Measurements from ENCODE around the gene BRIP1. TPM values are rescaled to one million over a fixed set of nuclear protein-coding genes. Genes with fewer than 3 reads are reported as not detected.
"Not testable (repeated sequence)": the region's sequence is repeated elsewhere in the genome, so short reads cannot be mapped to it uniquely, and the experiment has no call there.

Gene BRIP1
- total RNA-seq, 1 experiment from 2014 or later = 20.2 TPM

DNA sequence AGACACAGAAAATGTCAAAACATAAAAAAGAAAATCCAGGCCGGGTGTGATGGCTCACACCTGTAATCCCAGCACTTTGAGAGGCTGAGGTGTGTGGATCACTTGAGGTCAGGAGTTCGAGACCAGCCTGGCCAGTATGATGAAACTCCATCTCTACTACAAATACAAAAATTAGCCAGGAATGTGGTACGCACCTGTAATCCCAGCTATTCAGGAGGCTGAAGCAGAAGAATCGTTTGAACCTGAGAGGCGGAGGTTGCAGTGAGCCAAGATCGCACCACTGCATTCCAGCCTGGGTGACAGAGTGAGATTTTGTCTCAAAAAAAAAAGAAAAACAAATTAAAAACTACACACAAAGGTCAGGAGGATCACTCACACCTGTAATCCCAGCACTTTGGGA, 24.4 kb upstream of the BRIP1 start:
- not testable (repeated sequence) for H3K4ac ChIP-seq (ENCODE audit: low read depth, low read length); H3K79me1 ChIP-seq (ENCODE audit: insufficient read depth, low read depth, low read length, poor library complexity, severe bottlenecking); H3K27ac ChIP-seq (ENCODE audit: insufficient read length, low read depth, low read length); H3K27me3 ChIP-seq (ENCODE audit: insufficient read depth, low read length); H3K79me2 ChIP-seq (ENCODE audit: insufficient read depth, low read length); H2BK5ac ChIP-seq (ENCODE audit: insufficient read length, low read length); H4K8ac ChIP-seq (replicated peaks; ENCODE audit: insufficient read length, low read depth, low read length); H3K9me3 ChIP-seq (ENCODE audit: control insufficient read depth, low read depth, low read length); H3K14ac ChIP-seq (ENCODE audit: insufficient read depth, low read length); H3K4me2 ChIP-seq (ENCODE audit: insufficient read depth, insufficient read length, low read length); H3K18ac ChIP-seq (ENCODE audit: insufficient read length, low read depth, low read length); H4K91ac ChIP-seq (ENCODE audit: insufficient read length, low read depth, low read length); H4K5ac ChIP-seq (ENCODE audit: insufficient read length, low read depth, low read length); H3K23me2 ChIP-seq (ENCODE audit: insufficient read length, low read depth, low read length, poor library complexity, severe bottlenecking); H2BK120ac ChIP-seq (ENCODE audit: low read depth, low read length, poor library complexity, severe bottlenecking); H2BK15ac ChIP-seq (ENCODE audit: low read depth, low read length); H2AFZ ChIP-seq (ENCODE audit: low read length); H3T11ph ChIP-seq (ENCODE audit: low read length); H3K4me1 ChIP-seq (ENCODE audit: insufficient read depth, low read length); H3K27me3 Mint-ChIP-seq (ENCODE audit: low read depth); H4K20me1 ChIP-seq (ENCODE audit: control insufficient read depth, insufficient read depth, insufficient read length); H2AK5ac ChIP-seq (ENCODE audit: insufficient read length, low read length); H2BK20ac ChIP-seq (ENCODE audit: low read depth, low read length, poor library complexity, severe bottlenecking); H3K4me1 Mint-ChIP-seq; H2BK12ac ChIP-seq (ENCODE audit: insufficient read length, low read depth, low read length); H3K9me3 Mint-ChIP-seq; DNase-seq; H3K27ac Mint-ChIP-seq; H3K23ac ChIP-seq (ENCODE audit: insufficient read length, low read depth, low read length); H3K4me3 Mint-ChIP-seq; H3K9ac ChIP-seq (ENCODE audit: extremely low read depth, insufficient read length, low read length); H3K56ac ChIP-seq (ENCODE audit: insufficient read length, low read depth, low read length)
- H3K36me3 Mint-ChIP-seq (ENCODE audit: insufficient read depth in 1 of 3, low read depth in 3 of 3) = peaks cover 5 to 57% (median 33%) of the 10 kb centered on the region in 3 experiments; a peak in 5 of 7 replicates
- WGBS (ENCODE audit: extremely low coverage, insufficient read length, low lambda C conversion rate) = no CpG with 5 or more reads among the region's 6 CpGs

GRCh38 chr17:61885865-61886264, 22.5 kb upstream of the BRIP1 start:
- H2BK15ac ChIP-seq (ENCODE audit: low read depth, low read length); H3K9ac ChIP-seq (ENCODE audit: extremely low read depth, insufficient read length, low read length); H3K18ac ChIP-seq (ENCODE audit: insufficient read length, low read depth, low read length); H4K91ac ChIP-seq (ENCODE audit: insufficient read length, low read depth, low read length); H3K4me1 ChIP-seq (ENCODE audit: insufficient read depth, low read length); H3K56ac ChIP-seq (ENCODE audit: insufficient read length, low read depth, low read length); H3K79me1 ChIP-seq (ENCODE audit: insufficient read depth, low read depth, low read length, poor library complexity, severe bottlenecking); H4K20me1 ChIP-seq (ENCODE audit: control insufficient read depth, insufficient read depth, insufficient read length); H3K9me3 Mint-ChIP-seq; H4K5ac ChIP-seq (ENCODE audit: insufficient read length, low read depth, low read length); H3K23me2 ChIP-seq (ENCODE audit: insufficient read length, low read depth, low read length, poor library complexity, severe bottlenecking); H3T11ph ChIP-seq (ENCODE audit: low read length); H3K4ac ChIP-seq (ENCODE audit: low read depth, low read length); H2BK120ac ChIP-seq (ENCODE audit: low read depth, low read length, poor library complexity, severe bottlenecking); H3K14ac ChIP-seq (ENCODE audit: insufficient read depth, low read length); H4K8ac ChIP-seq (replicated peaks; ENCODE audit: insufficient read length, low read depth, low read length); DNase-seq; H3K27me3 Mint-ChIP-seq (ENCODE audit: low read depth); H3K79me2 ChIP-seq (ENCODE audit: insufficient read depth, low read length); H3K27ac ChIP-seq (ENCODE audit: insufficient read length, low read depth, low read length); H3K23ac ChIP-seq (ENCODE audit: insufficient read length, low read depth, low read length); H3K9me3 ChIP-seq (ENCODE audit: control insufficient read depth, low read depth, low read length); H2AFZ ChIP-seq (ENCODE audit: low read length); H3K4me3 Mint-ChIP-seq; H2BK5ac ChIP-seq (ENCODE audit: insufficient read length, low read length); H2AK5ac ChIP-seq (ENCODE audit: insufficient read length, low read length); H2BK20ac ChIP-seq (ENCODE audit: low read depth, low read length, poor library complexity, severe bottlenecking); H3K27me3 ChIP-seq (ENCODE audit: insufficient read depth, low read length); H2BK12ac ChIP-seq (ENCODE audit: insufficient read length, low read depth, low read length); H3K4me1 Mint-ChIP-seq; H3K27ac Mint-ChIP-seq; H3K4me2 ChIP-seq (ENCODE audit: insufficient read depth, insufficient read length, low read length): not testable (repeated sequence)
- no CpG with 5 or more reads among the region's 8 CpGs for WGBS (ENCODE audit: extremely low coverage, insufficient read length, low lambda C conversion rate)
- H3K36me3 Mint-ChIP-seq (ENCODE audit: insufficient read depth in 1 of 3, low read depth in 3 of 3) = peaks cover 5 to 48% (median 27%) of the 10 kb centered on the region in 3 experiments; a peak in 6 of 7 replicates
